T-cell (primary cell): ENCODE results near the gene CRYGN. TPM values are rescaled to one million over a fixed set of nuclear protein-coding genes. Genes with fewer than 3 reads are reported as not detected.

Experiments
- ATAC-seq, 4 experiments: fragments of 200-7000 bp in 3 of 4; fragments of 150-1000 bp in 1 of 4; cut with Tn5 transposase; replicated peaks in 1 of 4; 1 replicate in 3 of 4; 2 replicates in 1 of 4; pipeline ENCODE4 v1.10.0; 2021; ENCODE audit warnings: moderate library complexity in 3 of 4, mild to moderate bottlenecking in 2 of 4, moderate number of reproducible peaks in 1 of 4
- CTCF ChIA-PET, 2 donors: fragments of 300-600 bp; sonication (Branson Sonifier 250); formaldehyde crosslinking; loops; one replicate each; lab custom pipeline; 2022; ENCODE audit warnings: antibody characterized with exemption in 2 of 2; lab: Charles Lee
- POLR2A ChIA-PET, 2 donors: fragments of 300-600 bp; sonication (Branson Sonifier 250); formaldehyde crosslinking; loops; one replicate each; lab custom pipeline; 2022; ENCODE audit warnings: antibody characterized with exemption in 2 of 2; lab: Charles Lee
- DNase-seq, 35 experiments: peaks; one replicate each; pipeline versions ENCODE4 v3.0.0 to v3.0.0-alpha.2; 2013 to 2023
- H3K27ac ChIP-seq: one replicate; pipeline ENCODE4 v1.5.1; 2013; ENCODE audit warnings: low read length
- H3K27me3 ChIP-seq, 2 experiments: replicated peaks in 1 of 2; 1 replicate in 1 of 2; 2 replicates in 1 of 2; pipeline versions ENCODE4 v1.6.1 to v1.7.0; 2013; ENCODE audit warnings: low read length in 1 of 2, mixed read lengths in 1 of 2; ENCODE audit not compliant: control insufficient read depth in 2 of 2, insufficient read depth in 2 of 2; ENCODE audit errors: extremely low read depth in 1 of 2
- H3K36me3 ChIP-seq, 2 donors: 1 replicate in 1 of 2; 2 replicates in 1 of 2; pipeline versions ENCODE4 v1.6.1 to v1.7.0; 2013; ENCODE audit warnings: low read length in 1 of 2; ENCODE audit not compliant: control insufficient read depth in 2 of 2, insufficient read depth in 1 of 2; ENCODE audit errors: extremely low read depth in 1 of 2
- H3K4me1 ChIP-seq, 2 experiments: 1 replicate in 1 of 2; 2 replicates in 1 of 2; pipeline versions ENCODE4 v1.6.1 to v1.7.0; 2013; ENCODE audit warnings: low read length in 2 of 2, mixed read lengths in 1 of 2; ENCODE audit not compliant: insufficient read depth in 2 of 2, control insufficient read depth in 1 of 2; ENCODE audit errors: extremely low read depth in 1 of 2
- H3K4me3 ChIP-seq, 2 donors: 1 replicate in 1 of 2; 2 replicates in 1 of 2; pipeline versions ENCODE4 v1.5.1 to v1.7.0; 2013; ENCODE audit warnings: mild to moderate bottlenecking in 2 of 2, low read length in 1 of 2, moderate library complexity in 1 of 2; ENCODE audit not compliant: control insufficient read depth in 1 of 2; ENCODE audit errors: extremely low read depth in 1 of 2
- H3K9me3 ChIP-seq: 2 replicates; pipeline ENCODE4 v1.7.0; 2013
- H3K27ac Mint-ChIP-seq, 2 donors: one replicate each; pipeline ENCODE4 v1.8.0; 2020 to 2021; ENCODE audit warnings: mild to moderate bottlenecking in 2 of 2, mixed read lengths in 2 of 2
- H3K27me3 Mint-ChIP-seq, 2 donors: one replicate each; pipeline ENCODE4 v1.8.0; 2021 to 2022; ENCODE audit warnings: mixed read lengths in 2 of 2
- H3K36me3 Mint-ChIP-seq: one replicate; pipeline ENCODE4 v1.8.0; 2021; ENCODE audit warnings: mixed read lengths
- H3K4me1 Mint-ChIP-seq, 3 donors: one replicate each; pipeline ENCODE4 v1.8.0; 2020 to 2022; ENCODE audit warnings: mixed read lengths in 3 of 3, mild to moderate bottlenecking in 1 of 3
- H3K4me3 Mint-ChIP-seq, 3 donors: one replicate each; pipeline ENCODE4 v1.8.0; 2020 to 2022; ENCODE audit warnings: mild to moderate bottlenecking in 3 of 3, mixed read lengths in 3 of 3, moderate library complexity in 3 of 3
- H3K9me3 Mint-ChIP-seq, 3 donors: one replicate each; pipeline ENCODE4 v1.8.0; 2020 to 2022; ENCODE audit warnings: mixed read lengths in 3 of 3
- WGBS: methylation state at CpG from one replicate; pipeline ENCODE4 v1.1.5; 2013; ENCODE audit warnings: missing lambda C conversion rate; ENCODE audit not compliant: insufficient coverage; 5-methylcytosine and 5-hydroxymethylcytosine counted together
- total RNA-seq, 35 experiments: library from RNA in 6 of 35; stranded (reverse) in 6 of 35; fragments of 120-200 nt in 1 of 35; gene quantifications; one replicate each; pipeline versions ENCODE4 v1.2.1 to v1.2.4 and lab custom pipeline; 2013 to 2026

Gene CRYGN
- total RNA-seq, 5 donors from 2014 or later (not counting 1 experiment from before 2014, with no cell fraction given): 0.98 to 1.8 (median 1.0) TPM; not detected in 2

- peaks cover 0 to 56% of the 10 kb centered on the region in 2 experiments for H3K4me1 ChIP-seq
Observed at GRCh38 chr7:151408839-151409666, 30.9 kb downstream of the CRYGN start.

GRCh38 chr7:151408498-151408838, 31.5 kb downstream of the CRYGN start:
- no peak for DNase-seq
- WGBS: 65% methylated on average over 7 of the region's 7 CpGs
- H3K9me3 Mint-ChIP-seq: no peaks in the 10 kb centered on the region
- no peaks in the 10 kb centered on the region for H3K36me3 ChIP-seq
- ChIA-PET POLR2A (no interaction called here), CTCF (interaction anchor here in 1 of 2 donors (0.5 kb wide), 1 partner anchor 36 kb away, joined by 3 read pairs; no protein-coding TSS in a partner anchor)
- no peaks in the 10 kb centered on the region for H3K9me3 ChIP-seq
- H3K27ac ChIP-seq: peak overlapping the region; percentile 94
- H3K4me3 ChIP-seq: peak overlapping the region in 1 of 2 donors; percentile 59
- peaks cover 4% of the 10 kb centered on the region for H3K36me3 Mint-ChIP-seq
- H3K27me3 Mint-ChIP-seq: peaks cover 8 to 30% of the 10 kb centered on the region in 2 donors
- peaks cover 0 to 62% of the 10 kb centered on the region in 2 experiments for H3K4me1 ChIP-seq
- peaks cover 27 to 49% (median 38%) of the 10 kb centered on the region in 3 donors for H3K4me1 Mint-ChIP-seq
- peak overlapping the region; percentile 76 to 82 (median 78) for H3K4me3 Mint-ChIP-seq
- peak overlapping the region; percentile 87 to 93 for H3K27ac Mint-ChIP-seq
- peaks cover 2 to 41% of the 10 kb centered on the region in 2 experiments for H3K27me3 ChIP-seq
- no peak for ATAC-seq

More at GRCh38 chr7:151408839-151409666, 30.9 kb downstream of the CRYGN start:
- ChIA-PET CTCF (no interaction called here), POLR2A (interaction anchor here in 1 of 2 donors (0.6 to 0.7 kb wide), 2 partner anchors 70 to 111 kb away, joined by 4 to 6 read pairs; partner anchors contain the start of gene RHEB)
- peak overlapping the region; percentile 94 for H3K27ac ChIP-seq
- peak; percentile 77 to 90 (median 78) for ATAC-seq
- peaks cover 8 to 30% of the 10 kb centered on the region in 2 donors for H3K27me3 Mint-ChIP-seq
- H3K36me3 Mint-ChIP-seq: peaks cover 4% of the 10 kb centered on the region
- H3K4me3 Mint-ChIP-seq: peak overlapping the region; percentile 76 to 82 (median 78)
- peaks cover 27 to 48% (median 37%) of the 10 kb centered on the region in 3 donors for H3K4me1 Mint-ChIP-seq
- 5% methylated on average over 50 of the region's 61 CpGs for WGBS
- no peaks in the 10 kb centered on the region for H3K36me3 ChIP-seq
- H3K27ac Mint-ChIP-seq: peak overlapping the region; percentile 87 to 93
- peaks cover 2 to 43% of the 10 kb centered on the region in 2 experiments for H3K27me3 ChIP-seq
- peak overlapping the region; percentile 59 to 63 for H3K4me3 ChIP-seq
- no peaks in the 10 kb centered on the region for H3K9me3 ChIP-seq
- peak in 34 of 35 experiments; percentile 40 to 92 (median 76) for DNase-seq
- no peaks in the 10 kb centered on the region for H3K9me3 Mint-ChIP-seq

- H3K4me1 ChIP-seq: peaks cover 0 to 62% of the 10 kb centered on the region in 2 experiments
- no peak overlapping the region for H3K4me3 ChIP-seq
- peaks cover 2 to 43% of the 10 kb centered on the region in 2 experiments for H3K27me3 ChIP-seq
- peak overlapping the region in 1 of 2 donors; percentile 61 for H3K27ac Mint-ChIP-seq
- H3K4me1 Mint-ChIP-seq: peaks cover 25 to 56% (median 26%) of the 10 kb centered on the region in 3 donors
- POLR2A ChIA-PET: interaction anchor here in 1 of 2 donors (0.6 kb wide), 1 partner anchor 58 kb away, joined by 8 read pairs; no protein-coding TSS in a partner anchor
- CTCF ChIA-PET: no interaction called here
- H3K36me3 ChIP-seq: no peaks in the 10 kb centered on the region
- no peak for DNase-seq
- no peak overlapping the region for H3K4me3 Mint-ChIP-seq
- no peaks in the 10 kb centered on the region for H3K9me3 ChIP-seq
- peaks cover 8 to 22% of the 10 kb centered on the region in 2 donors for H3K27me3 Mint-ChIP-seq
- no peak overlapping the region for H3K27ac ChIP-seq
- no peaks in the 10 kb centered on the region for H3K36me3 Mint-ChIP-seq
- no peak for ATAC-seq
- 95% methylated on average over 7 of the region's 9 CpGs for WGBS
- no peaks in the 10 kb centered on the region for H3K9me3 Mint-ChIP-seq
Observed at GRCh38 chr7:151406886-151407583, 32.9 kb downstream of the CRYGN start.

- H3K4me1 Mint-ChIP-seq: peaks cover 21 to 51% (median 24%) of the 10 kb centered on the region in 3 donors
- Histone ChIP-seq H3K27me3 (peaks cover 2 to 36% of the 10 kb centered on the region in 2 experiments), H3K27ac (no peak overlapping the region), H3K4me1 (peaks cover 0 to 56% of the 10 kb centered on the region in 2 experiments), H3K9me3 (no peaks in the 10 kb centered on the region), H3K4me3 (no peak overlapping the region), H3K36me3 (no peaks in the 10 kb centered on the region)
- ChIA-PET POLR2A (interaction anchor here in 1 of 2 donors (0.6 kb wide), 1 partner anchor 154 kb away, joined by 4 read pairs; no protein-coding TSS in a partner anchor), CTCF (no interaction called here)
- DNase-seq (no peak), ATAC-seq (no peak)
- H3K9me3 Mint-ChIP-seq: no peaks in the 10 kb centered on the region
- no peak overlapping the region for H3K4me3 Mint-ChIP-seq
- H3K27me3 Mint-ChIP-seq: peaks cover 7 to 15% of the 10 kb centered on the region in 2 donors
- 91% methylated on average over 15 of the region's 24 CpGs for WGBS
- H3K27ac Mint-ChIP-seq: peak overlapping the region in 1 of 2 donors; percentile 61
- H3K36me3 Mint-ChIP-seq: no peaks in the 10 kb centered on the region
Observed at GRCh38 chr7:151406051-151406875, 33.7 kb downstream of the CRYGN start.

GRCh38 chr7:151405588-151405987, 34.4 kb downstream of the CRYGN start:
- no peak for ATAC-seq
- Mint-ChIP-seq H3K27me3 (peaks cover 0 to 8% of the 10 kb centered on the region in 2 donors), H3K27ac (peak overlapping the region in 1 of 2 donors; percentile 39), H3K4me3 (no peak overlapping the region), H3K9me3 (no peaks in the 10 kb centered on the region), H3K36me3 (no peaks in the 10 kb centered on the region), H3K4me1 (peaks cover 14 to 51% (median 17%) of the 10 kb centered on the region in 3 donors)
- H3K27ac ChIP-seq: no peak overlapping the region
- POLR2A ChIA-PET: interaction anchor here in 1 of 2 donors (0.6 kb wide), 1 partner anchor 154 kb away, joined by 4 read pairs; no protein-coding TSS in a partner anchor
- DNase-seq: no peak
- H3K9me3 ChIP-seq: no peaks in the 10 kb centered on the region
- H3K4me3 ChIP-seq: no peak overlapping the region
- CTCF ChIA-PET: interaction anchor here in 1 of 2 donors (0.5 kb wide), 1 partner anchor 84 kb away, joined by 3 read pairs; no protein-coding TSS in a partner anchor
- no peaks in the 10 kb centered on the region for H3K36me3 ChIP-seq
- peaks cover 0 to 49% of the 10 kb centered on the region in 2 experiments for H3K4me1 ChIP-seq
- H3K27me3 ChIP-seq: peaks cover 2 to 29% of the 10 kb centered on the region in 2 experiments
- 96% methylated on average over 4 of the region's 10 CpGs for WGBS
